Activated CD4-positive, alpha-beta T cell treated with anti-CD3 and anti-CD28 coated beads for 24 hours (primary cell): ENCODE results near the gene MTMR12.

Source experiments
- DNase-seq, 2 donors: peaks; one replicate each; pipeline ENCODE4 v3.0.0-alpha.2; 2020; ENCODE audit warnings: low read depth in 2 of 2

Gene MTMR12

DNA sequence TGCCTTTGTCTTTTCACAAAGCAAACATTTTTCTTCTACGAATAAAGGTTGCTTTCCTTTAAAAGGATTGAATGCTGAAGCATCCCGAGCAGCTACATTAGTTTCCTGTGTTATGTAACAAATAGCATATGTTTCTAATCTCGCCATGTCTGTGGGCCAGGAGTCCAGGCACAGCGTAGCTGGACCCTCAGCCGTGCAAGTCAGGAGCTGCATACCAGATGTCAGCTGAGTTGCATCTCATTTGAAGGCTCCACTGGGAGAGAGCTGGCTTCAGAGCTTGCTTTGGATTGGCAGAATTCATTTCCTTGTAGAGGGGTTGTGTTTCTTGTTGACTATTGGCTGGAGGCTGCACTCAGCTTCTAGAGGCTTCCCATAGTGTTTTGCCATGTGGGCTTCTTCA is 122.6 kb downstream of the MTMR12 start:
- DNase-seq: no peak

DNA sequence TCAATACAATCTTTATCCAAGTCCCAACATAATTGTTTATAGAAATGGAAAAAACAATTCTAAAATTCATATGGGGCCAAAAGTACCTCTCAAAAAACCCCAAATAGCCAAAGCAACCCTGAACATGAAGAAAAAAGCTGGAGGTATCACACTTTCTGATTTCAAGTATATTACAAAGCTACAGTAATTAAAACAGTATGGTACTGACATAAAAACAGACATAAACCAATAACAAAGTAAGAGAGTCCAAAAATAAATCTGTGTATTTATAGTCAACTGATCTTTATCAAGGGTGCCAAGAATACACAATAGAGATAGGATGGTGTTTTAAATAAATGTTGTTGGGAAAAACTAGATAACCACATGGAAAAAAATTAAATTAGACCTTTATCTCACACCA is 125.1 kb downstream of the MTMR12 start:
- no peak for DNase-seq

DNA sequence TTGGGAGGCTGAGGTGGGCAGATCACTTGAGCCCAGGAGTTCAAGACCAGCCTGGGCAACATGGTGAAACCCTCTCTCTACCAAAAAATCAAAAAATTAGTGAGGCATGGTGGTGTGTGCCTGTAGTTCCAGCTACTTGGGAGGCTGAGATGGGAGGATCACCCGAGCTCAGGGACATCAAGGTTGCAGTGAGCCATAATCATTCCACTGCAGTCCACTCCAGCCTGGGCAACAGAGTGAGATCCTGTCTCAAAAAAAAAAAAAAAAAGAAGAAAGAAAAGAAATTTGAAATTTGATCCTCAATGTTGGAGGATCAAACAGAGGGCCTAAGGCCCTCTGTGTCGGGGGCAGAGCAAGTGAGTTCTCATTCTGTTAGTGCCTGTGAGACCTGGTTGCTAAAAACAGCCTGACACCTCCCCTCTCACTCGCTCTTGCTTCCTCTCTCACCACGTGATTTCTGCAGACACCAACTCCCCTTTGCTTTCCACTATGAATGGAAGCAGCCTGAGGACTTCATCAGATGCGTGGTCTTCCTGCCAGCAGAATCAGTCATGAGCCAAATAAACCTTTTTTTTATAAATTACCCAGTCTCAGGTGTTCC is 130.2 kb downstream of the MTMR12 start:
- DNase-seq: no peak
